Heart left ventricle (tissue), 16 donors: ENCODE results near the gene SUPT4H1. TPM values are rescaled to one million over a fixed set of nuclear protein-coding genes. Genes with fewer than 3 reads are reported as not detected.

Experiments used
- ATAC-seq, 4 donors: fragments of 200-7000 bp; cut with Tn5 transposase; one replicate each; pipeline ENCODE4 v1.9.1; 2020 to 2022; ENCODE audit warnings: moderate library complexity in 4 of 4, mild to moderate bottlenecking in 3 of 4, moderate number of reproducible peaks in 1 of 4
- DNase-seq, 5 donors: peaks; one replicate each; pipeline ENCODE4 v3.0.0-alpha.2; 2020
- H3K27ac ChIP-seq, 12 donors: fragments of 200-600 bp; sonication (generic) in 4 of 12; one replicate each; pipeline versions ENCODE4 v1.5.0 to v1.8.0; 2016 to 2022; ENCODE audit warnings: mild to moderate bottlenecking in 2 of 12
- H3K27me3 ChIP-seq, 9 donors: fragments of 200-600 bp; sonication (generic) in 2 of 9; one replicate each; pipeline versions ENCODE4 v1.5.1 to v1.8.0; 2016 to 2022; ENCODE audit warnings: mild to moderate bottlenecking in 3 of 9
- H3K36me3 ChIP-seq, 9 donors: fragments of 200-600 bp; sonication (generic) in 2 of 9; one replicate each; pipeline versions ENCODE4 v1.5.0 to v1.8.0; 2018 to 2022; ENCODE audit warnings: mild to moderate bottlenecking in 2 of 9
- H3K4me1 ChIP-seq, 12 donors: fragments of 200-600 bp; sonication (generic) in 4 of 12; one replicate each; pipeline versions ENCODE4 v1.5.0 to v1.8.0; 2016 to 2022; ENCODE audit warnings: mild to moderate bottlenecking in 3 of 12
- H3K4me3 ChIP-seq, 12 donors: fragments of 200-600 bp; sonication (generic) in 4 of 12; one replicate each; pipeline versions ENCODE4 v1.5.0 to v1.8.0; 2017 to 2022; ENCODE audit warnings: mild to moderate bottlenecking in 9 of 12, moderate library complexity in 4 of 12
- H3K9me3 ChIP-seq, 12 donors: fragments of 200-600 bp; sonication (generic) in 4 of 12; one replicate each; pipeline versions ENCODE4 v1.5.0 to v1.8.0; 2016 to 2022; ENCODE audit warnings: mild to moderate bottlenecking in 1 of 12
- CTCF ChIP-seq, 12 donors: fragments of 200-600 bp; sonication (generic) in 4 of 12; IDR thresholded peaks; one replicate each; pipeline versions ENCODE4 v1.5.0 to v1.8.0; 2018 to 2022; ENCODE audit warnings: antibody characterized with exemption in 12 of 12, mild to moderate bottlenecking in 5 of 12
- POLR2A ChIP-seq, 2 donors: fragments of 450-650 bp; IDR thresholded peaks; one replicate each; pipeline ENCODE4 v1.6.1; 2017; ENCODE audit warnings: antibody characterized with exemption in 2 of 2, mild to moderate bottlenecking in 2 of 2, moderate library complexity in 2 of 2
- WGBS, 4 donors: extraction: QIAGEN DNeasy Blood & Tissue Kit in 2 of 4; methylation state at CpG; one replicate each; pipeline versions ENCODE4 v1.1.5 to v1.1.7; 2013 to 2018; 5-methylcytosine and 5-hydroxymethylcytosine counted together
- intact Hi-C, 10 donors: fragments of 100-400 bp; cut with DNase I; formaldehyde crosslinking; loops; one replicate each; pipeline versions ENCODE4 v1.11.1 to v1.14.2; 2022
- polyA plus RNA-seq, 2 donors: library from polyadenylated mRNA; stranded (reverse); fragments of 200-250 nt; gene quantifications; one replicate each; pipeline ENCODE4 v1.2.3, GENCODE V29; 2013
- total RNA-seq, 9 donors: library from RNA; depleted of rRNA in 2 of 9; stranded (reverse); fragments of >200 nt in 2 of 9; fragmentation: NEBNext Ultra II Directional in 3 of 9; extraction: Animal tissue kit (Norgen Biotek cat#: 25700) in 3 of 9; gene quantifications; one replicate each; pipeline versions ENCODE4 v1.1.0 to v1.2.4, GENCODE V29; 2016 to 2023
- donor health status: ischemic (EF 13 %, LVEDD 7.1; RV severe dilation, severe dysfunction).
- donor health status: healthy with polysubstance abuse.
- donor health status: DM: no; HTN: yes; CAD: no.
- donor health status: DM: no; HTN: no; CAD: no.
- donor health status: ischemic (EF 25% LVEDD 6.9; RV normal size, moderate dysfunction).
- donor health status: ischemic (EF 25% LVEDD 5.7; RV mildly dilated, moderate dysfunction).
- donor health status: healthy.
- donor health status: DM: yes; HTN: yes; CAD: no.
- donor health status: ischemic (EF 35%, LVEDD 5.7; RV mildly dilated, moderate dysfunction).
- donor health status: nonischemic (EF 11% LVEDD 7.7; RV severe dilation, severe dysfunction).
- donor health status: DM: yes; HTN: yes; CAD: no.
- donor health status: PGD.
- donor health status: ischemic (EF 29% LVEDD 5.4; RV normal size, mild dysfunction).
- donor health status: nonischemic (EF 23%, LVEDD 6.1; RV moderate dilation, normal function).

Gene SUPT4H1
- total and polyA plus RNA-seq, 11 donors, result 44.1 to 92.7 (median 58.0) TPM

GRCh38 chr17:58354541-58355216 lies 2.7 kb upstream of the SUPT4H1 start:
- H3K4me1 ChIP-seq, result peaks cover 0 to 26% (median 17%) of the 10 kb centered on the region in 12 donors
- no peak overlapping the region for H3K27ac ChIP-seq
- H3K4me3 ChIP-seq, result no peak overlapping the region
- H3K36me3 ChIP-seq, result peaks cover 0 to 16% (median 14%) of the 10 kb centered on the region in 9 donors
- TF ChIP-seq CTCF (IDR thresholded peaks at IDR 0.05) (no peak), POLR2A (IDR thresholded peaks at IDR 0.05) (no peak)
- 62 to 72% (median 67%) methylated on average over 5 to 6 of the region's 6 CpGs for WGBS, 4 donors
- H3K27me3 ChIP-seq, result no peaks in the 10 kb centered on the region
- H3K9me3 ChIP-seq, result no peaks in the 10 kb centered on the region
- no peak for ATAC-seq
- DNase-seq, result no peak
- intact Hi-C loops, result loop anchor here in 3 of 10 donors (5.0 kb wide), 3 partner anchors 58 to 163 kb away; partner anchors contain the start of gene RNF43 (in 1 of the 3)

GRCh38 chr17:58353389-58353825 lies 1.4 kb upstream of the SUPT4H1 start:
- Histone ChIP-seq H3K9me3 (no peaks in the 10 kb centered on the region), H3K27me3 (no peaks in the 10 kb centered on the region), H3K4me1 (peaks cover 0 to 39% (median 17%) of the 10 kb centered on the region in 12 donors), H3K4me3 (peak overlapping the region in 8 of 12 donors; percentile 76 to 98 (median 90)), H3K36me3 (peaks cover 0 to 28% (median 27%) of the 10 kb centered on the region in 9 donors), H3K27ac (peak overlapping the region in 11 of 12 donors; percentile 84 to 98 (median 94))
- TF ChIP-seq CTCF (IDR thresholded peaks at IDR 0.05) (no peak), POLR2A (IDR thresholded peaks at IDR 0.05) (no peak)
- ATAC-seq (no peak), DNase-seq (no peak)
- intact Hi-C loops, result loop anchor here in 6 of 10 donors (2.0 to 5.0 kb wide), 3 partner anchors 63 to 164 kb away; partner anchors contain the start of gene RNF43 (in 5 of the 6)
- 73 to 79% (median 78%) methylated on average over 4 of the region's 4 CpGs for WGBS, 4 donors

GRCh38 chr17:58352596-58353388 lies 791 bp upstream of the SUPT4H1 start:
- DNase-seq (peak in 4 of 5 donors; percentile 39 to 67 (median 56)), ATAC-seq (peak; percentile 43 to 74 (median 60))
- Histone ChIP-seq H3K36me3 (peaks cover 0 to 34% (median 32%) of the 10 kb centered on the region in 9 donors), H3K4me3 (peak overlapping the region; percentile 70 to 98 (median 88)), H3K27ac (peak overlapping the region; percentile 84 to 98 (median 94)), H3K27me3 (no peaks in the 10 kb centered on the region), H3K4me1 (peaks cover 0 to 44% (median 17%) of the 10 kb centered on the region in 12 donors), H3K9me3 (no peaks in the 10 kb centered on the region)
- intact Hi-C loops, result loop anchor here in 8 of 10 donors (1.0 to 5.0 kb wide), 4 partner anchors 64 to 165 kb away; partner anchors contain the start of gene RNF43 (in 8 of the 8)
- WGBS, 4 donors, result 2 to 3% (median 3%) methylated on average over 26 of the region's 26 CpGs
- TF ChIP-seq CTCF (IDR thresholded peaks at IDR 0.05) (no peak), POLR2A (IDR thresholded peaks at IDR 0.05) (peak; percentile 60 to 66)
